HEK293 (cell line): ENCODE data around the gene PCDHGB7.

Experiments used
- CTCF ChIP-seq: fragments of 450-650 bp; formaldehyde crosslinking; IDR thresholded peaks from 2 replicates; pipeline ENCODE4 v1.5.1; 2016; ENCODE audit warnings: missing biosample characterization, missing genetic modification characterization
- MZF1 ChIP-seq: fragments of 450-650 bp; formaldehyde crosslinking; IDR thresholded peaks from 2 replicates; pipeline ENCODE4 v1.5.1; 2017; ENCODE audit warnings: missing biosample characterization, missing genetic modification characterization, borderline replicate concordance
- OSR2 ChIP-seq: fragments of 450-650 bp; formaldehyde crosslinking; IDR thresholded peaks from 2 replicates; pipeline ENCODE4 v1.5.1; 2016; ENCODE audit warnings: missing biosample characterization, missing genetic modification characterization
- SP7 ChIP-seq: fragments of 450-650 bp; formaldehyde crosslinking; IDR thresholded peaks from 2 replicates; pipeline ENCODE4 v1.5.1; 2016; ENCODE audit warnings: missing biosample characterization, missing genetic modification characterization
- ZFP41 ChIP-seq: fragments of 450-650 bp; formaldehyde crosslinking; IDR thresholded peaks from 2 replicates; pipeline ENCODE4 v1.5.1; 2016; ENCODE audit warnings: missing biosample characterization, missing genetic modification characterization, borderline replicate concordance
- ZNF398 ChIP-seq: fragments of 450-650 bp; formaldehyde crosslinking; IDR thresholded peaks from 2 replicates; pipeline ENCODE4 v1.5.1; 2017; ENCODE audit warnings: missing biosample characterization, missing genetic modification characterization
- ZNF473 ChIP-seq: fragments of 450-650 bp; formaldehyde crosslinking; IDR thresholded peaks from 2 replicates; pipeline ENCODE4 v1.5.1; 2017; ENCODE audit warnings: missing biosample characterization, missing genetic modification characterization
- ZNF558 ChIP-seq: fragments of 450-650 bp; formaldehyde crosslinking; IDR thresholded peaks from 2 replicates; pipeline ENCODE4 v1.5.1; 2016; ENCODE audit warnings: missing biosample characterization, missing genetic modification characterization
- ZNF629 ChIP-seq: fragments of 450-650 bp; formaldehyde crosslinking; IDR thresholded peaks from 2 replicates; pipeline ENCODE4 v1.5.1; 2017; ENCODE audit warnings: missing biosample characterization, missing genetic modification characterization

GRCh38 chr5:141389153-141390042 lies 28.1 kb upstream of the PCDHGB7 start:
- TF ChIP-seq ZNF473 (tag by site-specific recombination): no peak
- no peak for TF ChIP-seq OSR2 (tag by site-specific recombination)
- no peak for TF ChIP-seq CTCF (tag by site-specific recombination)
- TF ChIP-seq ZNF398 (tag by site-specific recombination): no peak
- TF ChIP-seq ZFP41 (tag by site-specific recombination): no peak
- no peak for TF ChIP-seq ZNF629 (tag by site-specific recombination)
- no peak for TF ChIP-seq MZF1
- no peak for TF ChIP-seq SP7 (tag by site-specific recombination)
- TF ChIP-seq ZNF558 (tag by site-specific recombination): no peak
